MM.1S (cell line): Measurements from ENCODE around the gene BCL2L11.

Experiments
- EZH2 ChIP-seq: fragments of 300-600 bp; sonication (generic); optimal IDR thresholded peaks from 2 replicates; pipeline ENCODE3; 2017; ENCODE audit warnings: low read depth, mild to moderate bottlenecking, antibody characterized with exemption, low read length, mixed read lengths
- TF ChIP-seq, protein P1 (sequence below): fragments of 300-600 bp; sonication (generic); IDR thresholded peaks from 2 replicates; pipeline ENCODE4 v1.5.1; 2016; ENCODE audit warnings: antibody characterized with exemption, low read length, mixed read lengths

GRCh38 chr2:111095434-111095833 is 25.3 kb upstream of the BCL2L11 start:
- TF ChIP-seq, protein P1, sequence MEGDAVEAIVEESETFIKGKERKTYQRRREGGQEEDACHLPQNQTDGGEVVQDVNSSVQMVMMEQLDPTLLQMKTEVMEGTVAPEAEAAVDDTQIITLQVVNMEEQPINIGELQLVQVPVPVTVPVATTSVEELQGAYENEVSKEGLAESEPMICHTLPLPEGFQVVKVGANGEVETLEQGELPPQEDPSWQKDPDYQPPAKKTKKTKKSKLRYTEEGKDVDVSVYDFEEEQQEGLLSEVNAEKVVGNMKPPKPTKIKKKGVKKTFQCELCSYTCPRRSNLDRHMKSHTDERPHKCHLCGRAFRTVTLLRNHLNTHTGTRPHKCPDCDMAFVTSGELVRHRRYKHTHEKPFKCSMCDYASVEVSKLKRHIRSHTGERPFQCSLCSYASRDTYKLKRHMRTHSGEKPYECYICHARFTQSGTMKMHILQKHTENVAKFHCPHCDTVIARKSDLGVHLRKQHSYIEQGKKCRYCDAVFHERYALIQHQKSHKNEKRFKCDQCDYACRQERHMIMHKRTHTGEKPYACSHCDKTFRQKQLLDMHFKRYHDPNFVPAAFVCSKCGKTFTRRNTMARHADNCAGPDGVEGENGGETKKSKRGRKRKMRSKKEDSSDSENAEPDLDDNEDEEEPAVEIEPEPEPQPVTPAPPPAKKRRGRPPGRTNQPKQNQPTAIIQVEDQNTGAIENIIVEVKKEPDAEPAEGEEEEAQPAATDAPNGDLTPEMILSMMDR, result no peak
- no peak for TF ChIP-seq EZH2
